ENCODE measurements around the gene ICA1. TPM values are rescaled to one million over a fixed set of nuclear protein-coding genes. Genes with fewer than 3 reads are reported as not detected.

Gene ICA1
- total and polyA plus RNA-seq, 4 donors: 1.4 to 22.7 (median 8.1) TPM

DNA sequence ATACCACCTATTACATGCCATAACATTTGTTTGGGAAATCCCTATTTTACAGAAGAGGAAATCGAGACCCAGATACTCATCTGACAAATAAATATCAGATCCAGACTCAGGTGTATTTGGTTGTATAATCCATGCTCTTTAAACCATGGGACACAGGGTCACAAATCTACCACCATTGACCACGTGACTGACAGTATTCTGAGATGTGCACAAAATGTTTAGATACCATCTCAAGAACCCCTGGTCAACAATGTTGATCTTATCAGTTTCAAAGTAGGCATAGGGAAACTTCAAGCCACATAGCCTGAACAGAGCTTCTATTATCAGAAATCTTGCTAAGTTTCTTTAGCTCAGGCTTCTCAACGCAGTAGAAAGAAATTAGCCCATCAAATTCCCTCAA is 93.6 kb downstream of the ICA1 start:
- no peaks in the 10 kb centered on the region for H3K36me3 ChIP-seq (ENCODE audit: control insufficient read depth in 4 of 4, insufficient read depth in 3 of 4, low read depth in 1 of 4, low read length in 3 of 4)
- no peak overlapping the region for H3K9ac ChIP-seq (ENCODE audit: low read depth in 1 of 2, low read length in 2 of 2)
- DNase-seq (ENCODE audit: low spot score): no peak
- no peak overlapping the region for H3K27ac ChIP-seq (ENCODE audit: low read depth in 1 of 2, low read length in 2 of 2)
- H3K4me1 ChIP-seq (ENCODE audit: control insufficient read depth in 4 of 4, insufficient read depth in 4 of 4, low read length in 3 of 4): peaks cover 0 to 11% (median 4%) of the 10 kb centered on the region in 4 donors
- TF ChIP-seq GABPA (IDR thresholded peaks at IDR 0.05 in 1 of 2, conservative IDR thresholded peaks at IDR 0.05 in 1 of 2) (no peak), ATF3 (IDR thresholded peaks at IDR 0.05) (no peak), HNF4A (conservative IDR thresholded peaks at IDR 0.05) (peak; percentile 56 to 68), JUND (IDR thresholded peaks at IDR 0.05) (no peak), FOXA1 (IDR thresholded peaks at IDR 0.05) (no peak), TAF1 (conservative IDR thresholded peaks at IDR 0.05) (no peak), YY1 (IDR thresholded peaks at IDR 0.05) (no peak)
- WGBS: 56% methylated on average over 3 of the region's 3 CpGs
- H3K9me3 ChIP-seq (ENCODE audit: control insufficient read depth in 4 of 4, low read length in 3 of 4): no peaks in the 10 kb centered on the region
- no peak overlapping the region for H3K4me3 ChIP-seq (ENCODE audit: low read depth in 1 of 3, low read length in 3 of 3)
- no peaks in the 10 kb centered on the region for H3K27me3 ChIP-seq (ENCODE audit: control insufficient read depth in 4 of 4, insufficient read depth in 4 of 4, low read length in 3 of 4)

DNA sequence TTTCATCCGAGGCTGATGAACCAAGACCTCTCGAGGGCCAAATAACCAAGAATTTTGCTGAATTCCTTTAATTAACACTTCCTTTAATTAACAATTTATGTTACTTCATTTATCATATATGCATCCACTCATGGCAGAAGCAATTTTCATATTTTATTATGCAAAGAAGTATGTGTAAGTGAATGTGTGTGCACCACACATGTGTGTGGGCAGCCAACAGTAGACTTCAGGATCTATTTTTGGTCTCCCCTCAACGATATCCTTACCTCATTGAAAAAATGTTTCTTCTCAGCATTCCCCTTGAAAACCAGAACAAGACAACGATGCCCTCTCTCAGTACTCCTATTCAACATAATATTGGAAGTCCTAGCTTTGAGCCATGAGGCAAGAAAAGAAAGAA is 96.8 kb downstream of the ICA1 start:
- H3K9ac ChIP-seq (ENCODE audit: low read depth in 1 of 2, low read length in 2 of 2): no peak overlapping the region
- peaks cover 0 to 3% (median 0%) of the 10 kb centered on the region in 4 donors for H3K4me1 ChIP-seq (ENCODE audit: control insufficient read depth in 4 of 4, insufficient read depth in 4 of 4, low read length in 3 of 4)
- TF ChIP-seq REST (IDR thresholded peaks at IDR 0.05): no peak
- TF ChIP-seq HNF4A (conservative IDR thresholded peaks at IDR 0.05): no peak
- TF ChIP-seq SP1 (IDR thresholded peaks at IDR 0.05): no peak
- no peak for TF ChIP-seq RAD21 (IDR thresholded peaks at IDR 0.05)
- WGBS: 21% methylated on average over 4 of the region's 4 CpGs
- H3K9me3 ChIP-seq (ENCODE audit: control insufficient read depth in 4 of 4, low read length in 3 of 4): no peaks in the 10 kb centered on the region
- H3K4me3 ChIP-seq (ENCODE audit: low read depth in 1 of 3, low read length in 3 of 3): no peak overlapping the region
- H3K36me3 ChIP-seq (ENCODE audit: control insufficient read depth in 4 of 4, insufficient read depth in 3 of 4, low read depth in 1 of 4, low read length in 3 of 4): no peaks in the 10 kb centered on the region
- H3K27me3 ChIP-seq (ENCODE audit: control insufficient read depth in 4 of 4, insufficient read depth in 4 of 4, low read length in 3 of 4): no peaks in the 10 kb centered on the region
- H3K27ac ChIP-seq (ENCODE audit: low read depth in 1 of 2, low read length in 2 of 2): no peak overlapping the region
- DNase-seq (ENCODE audit: low spot score): no peak

- TF ChIP-seq SP1 (IDR thresholded peaks at IDR 0.05) (no peak), NR2F2 (IDR thresholded peaks at IDR 0.05) (no peak)
- WGBS: 86% methylated on average over 3 of the region's 3 CpGs
- Histone ChIP-seq H3K27me3 (ENCODE audit: control insufficient read depth in 4 of 4, insufficient read depth in 4 of 4, low read length in 3 of 4) (no peaks in the 10 kb centered on the region), H3K9me3 (ENCODE audit: control insufficient read depth in 4 of 4, low read length in 3 of 4) (no peaks in the 10 kb centered on the region), H3K9ac (ENCODE audit: low read depth in 1 of 2, low read length in 2 of 2) (no peak overlapping the region), H3K36me3 (ENCODE audit: control insufficient read depth in 4 of 4, insufficient read depth in 3 of 4, low read depth in 1 of 4, low read length in 3 of 4) (no peaks in the 10 kb centered on the region), H3K27ac (ENCODE audit: low read depth in 1 of 2, low read length in 2 of 2) (no peak overlapping the region), H3K4me1 (ENCODE audit: control insufficient read depth in 4 of 4, insufficient read depth in 4 of 4, low read length in 3 of 4) (peaks cover 0 to 6% (median 4%) of the 10 kb centered on the region in 4 donors), H3K4me3 (ENCODE audit: low read depth in 1 of 3, low read length in 3 of 3) (no peak overlapping the region)
- no peak for DNase-seq (ENCODE audit: low spot score)
Observed at GRCh38 chr7:8162181-8162580, 99.8 kb downstream of the ICA1 start.
